Left hindlimb (tissue), 1 donor: Measurements from ENCODE around the gene GRM8.

ENCODE experiments used
- DNase-seq: peaks from one replicate; pipeline ENCODE4 v3.0.0-alpha.2; 2018

The GRM8 gene

GRCh38 chr7:127252778-127253280 lies at the start of gene GRM8:
Gene GRM8, minus strand, starts transcription at chr7:127252941.
- DNase-seq, result peak; percentile 54

GRCh38 chr7:127290801-127291361 lies 38.1 kb upstream of the GRM8 start:
- DNase-seq, result no peak

GRCh38 chr7:127290116-127290655 lies 37.4 kb upstream of the GRM8 start:
- no peak for DNase-seq

GRCh38 chr7:127287133-127287532 lies 34.4 kb upstream of the GRM8 start:
- DNase-seq, result no peak

- no peak for DNase-seq
These were observed 17.4 kb upstream of the GRM8 start for GRCh38 chr7:127270093-127270492.

- no peak for DNase-seq
These were observed 13.3 kb upstream of the GRM8 start for GRCh38 chr7:127266047-127266446.

- DNase-seq, result no peak
These were observed 11.5 kb upstream of the GRM8 start for GRCh38 chr7:127264219-127264618.

GRCh38 chr7:127258111-127258510 lies 5.4 kb upstream of the GRM8 start:
- no peak for DNase-seq

GRCh38 chr7:127257086-127257485 lies 4.3 kb upstream of the GRM8 start:
- no peak for DNase-seq

- no peak for DNase-seq
These were observed 3.4 kb upstream of the GRM8 start for GRCh38 chr7:127256041-127256725.

GRCh38 chr7:127254163-127254684 lies 1.5 kb upstream of the GRM8 start:
- no peak for DNase-seq

- DNase-seq, result peak; percentile 67
These were observed 781 bp upstream of the GRM8 start for GRCh38 chr7:127253281-127254162.

- no peak for DNase-seq
These were observed 396 bp downstream of the GRM8 start for GRCh38 chr7:127252377-127252713.

- no peak for DNase-seq
These were observed 1.0 kb downstream of the GRM8 start for GRCh38 chr7:127251465-127252376.

- no peak for DNase-seq
These were observed 1.7 kb downstream of the GRM8 start for GRCh38 chr7:127251036-127251464.

GRCh38 chr7:127250312-127251035 lies 2.3 kb downstream of the GRM8 start:
- no peak for DNase-seq

GRCh38 chr7:127245607-127246006 lies 7.1 kb downstream of the GRM8 start:
- no peak for DNase-seq

- no peak for DNase-seq
These were observed 7.7 kb downstream of the GRM8 start for GRCh38 chr7:127245002-127245401.

GRCh38 chr7:127239814-127240213 lies 12.9 kb downstream of the GRM8 start:
- DNase-seq, result no peak

- no peak for DNase-seq
These were observed 19.1 kb downstream of the GRM8 start for GRCh38 chr7:127233630-127234029.

- no peak for DNase-seq
These were observed 21.3 kb downstream of the GRM8 start for GRCh38 chr7:127231415-127231814.
